K562 (cell line): Measurements from ENCODE around the gene SLC26A3. TPM values are rescaled to one million over a fixed set of nuclear protein-coding genes. Genes with fewer than 3 reads are reported as not detected.

Source experiments
- ATAC-seq: fragments of 200-7000 bp; cut with Tn5 transposase; 3 replicates; pipeline ENCODE4 v1.9.1; 2020; ENCODE audit warnings: moderate library complexity
- BruUV-seq: library from RNA; stranded (reverse); fragments of 400-500 nt; replicated peaks from 2 replicates; lab custom pipeline; 2021; lab: Mats Ljungman, UMichigan
- CTCF ChIA-PET: fragments of 300-600 bp; formaldehyde crosslinking; extraction: SDS; loops from one replicate; lab custom pipeline; 2021; ENCODE audit warnings: low intra/inter-chr PET ratio; lab: Yijun Ruan, JAX
- POLR2A ChIA-PET: fragments of 300-600, 350-650 bp; sonication (Branson Sonifier 250); formaldehyde crosslinking; extraction: SDS; loops from one replicate; lab custom pipeline; 2021; ENCODE audit warnings: antibody characterized with exemption, inconsistent platforms; lab: Yijun Ruan, JAX
- DNase-seq, 4 experiments: peaks; one replicate each; pipeline versions ENCODE4 v3.0.0 to v3.0.0-alpha.2; 2011 to 2018; ENCODE audit warnings: low spot score in 3 of 4, mixed read lengths in 3 of 4; ENCODE audit errors: extremely low read depth in 1 of 4
- FAIRE-seq: peaks from 2 replicates; lab custom pipeline; 2011; peaks lifted over from hg19 to GRCh38; lab: Jason Lieb, UNC
- H2AFZ ChIP-seq: 2 replicates; pipeline ENCODE4 v1.6.0; 2011; ENCODE audit warnings: low read depth, low read length, control low read depth, inconsistent platforms
- H3K27ac ChIP-seq: fragments of 200-600 bp; 3 replicates; pipeline ENCODE4 v1.8.0; 2011; ENCODE audit warnings: low read depth, mild to moderate bottlenecking, control low read depth, inconsistent platforms, low read length, moderate library complexity, mixed read lengths; ENCODE audit errors: extremely low read depth
- H3K27me3 ChIP-seq, 2 experiments: fragments of 300-600 bp in 1 of 2; 2 replicates in 1 of 2; 3 replicates in 1 of 2; pipeline versions ENCODE4 v1.6.0 to v1.8.0; 2011; ENCODE audit warnings: inconsistent platforms in 2 of 2, low read length in 2 of 2, mild to moderate bottlenecking in 1 of 2, mixed read lengths in 1 of 2, moderate library complexity in 1 of 2; ENCODE audit not compliant: control insufficient read depth in 2 of 2, insufficient read depth in 2 of 2
- H3K36me3 ChIP-seq: fragments of 300-600 bp; 3 replicates; pipeline ENCODE4 v1.8.0; 2011; ENCODE audit warnings: mild to moderate bottlenecking, low read length, inconsistent platforms; ENCODE audit not compliant: control insufficient read depth, insufficient read depth
- H3K4me1 ChIP-seq, 2 experiments: fragments of 200-600 bp in 1 of 2; replicated peaks in 1 of 2; 2 replicates in 1 of 2; 3 replicates in 1 of 2; pipeline versions ENCODE4 v1.5.1 to v1.8.0; 2011; ENCODE audit warnings: inconsistent platforms in 2 of 2, low read length in 2 of 2, mild to moderate bottlenecking in 1 of 2, mixed read lengths in 1 of 2, moderate library complexity in 1 of 2; ENCODE audit not compliant: control insufficient read depth in 2 of 2, insufficient read depth in 2 of 2
- H3K4me2 ChIP-seq: 2 replicates; pipeline ENCODE4 v1.6.1; 2011; ENCODE audit warnings: low read length, control low read depth, inconsistent platforms, mixed read lengths; ENCODE audit not compliant: insufficient read depth
- H3K4me3 ChIP-seq: fragments of 200-600 bp; sonication (generic), shearing (Covaris generic); 2 replicates; pipeline ENCODE4 v1.5.1; 2016; ENCODE audit warnings: control low read depth, inconsistent platforms
- H3K79me2 ChIP-seq: fragments of 200-600 bp; 3 replicates; pipeline ENCODE4 v1.8.0; 2011; ENCODE audit warnings: low read length, inconsistent platforms; ENCODE audit not compliant: control insufficient read depth, insufficient read depth
- H3K9ac ChIP-seq, 2 experiments: 2 replicates each; pipeline versions ENCODE4 v1.6.0 to v1.6.1; 2011; ENCODE audit warnings: low read depth in 2 of 2, low read length in 2 of 2, control low read depth in 1 of 2, inconsistent platforms in 1 of 2, mild to moderate bottlenecking in 1 of 2, mixed read lengths in 1 of 2; ENCODE audit not compliant: insufficient read depth in 1 of 2
- H3K9me1 ChIP-seq: one replicate; pipeline ENCODE4 v1.6.0; 2011; ENCODE audit warnings: inconsistent platforms, mild to moderate bottlenecking, low read length, moderate library complexity; ENCODE audit not compliant: control insufficient read depth, insufficient read depth
- H3K9me3 ChIP-seq: replicated peaks from 2 replicates; pipeline ENCODE4 v1.5.1; 2011; ENCODE audit warnings: low read depth, low read length, inconsistent platforms; ENCODE audit not compliant: control insufficient read depth, insufficient read depth
- H4K20me1 ChIP-seq: replicated peaks from 2 replicates; pipeline ENCODE4 v1.6.1; 2011; ENCODE audit warnings: low read length, inconsistent platforms, mixed read lengths; ENCODE audit not compliant: control insufficient read depth, insufficient read depth
- FOSL1 ChIP-seq: fragments of 200-800 bp; sonication (Bioruptor generic); conservative IDR thresholded peaks from 2 replicates; pipeline ENCODE4 v1.6.1; 2016; ENCODE audit warnings: missing genetic modification characterization, missing compliant biosample characterization
- ZNF133 ChIP-seq: fragments of 250-450 bp; sonication (Bioruptor Pico); IDR thresholded peaks from 2 replicates; pipeline ENCODE4 v1.4.0; 2020; ENCODE audit warnings: mild to moderate bottlenecking
- WGBS: fragments of 100-300 bp; shearing (Covaris generic); methylation state at CpG from one replicate; pipeline ENCODE4 v1.1.6; 2016; ENCODE audit warnings: low coverage, mixed read lengths; ENCODE audit not compliant: insufficient coverage; ENCODE audit errors: missing lambda C conversion rate; 5-methylcytosine and 5-hydroxymethylcytosine counted together
- in situ Hi-C: fragments of 300-500 bp; cut with MboI; formaldehyde crosslinking; loops from 4 replicates; pipeline ENCODE4 v1.15.0; 2018; ENCODE audit warnings: inconsistent platforms, mixed read lengths
- intact Hi-C: fragments of 100-400 bp; cut with micrococcal nuclease; formaldehyde crosslinking; loops from 2 replicates; pipeline ENCODE4 v1.14.2; 2022
- polyA plus RNA-seq, 8 experiments: library from polyadenylated mRNA; depleted of rRNA in 4 of 8; stranded (reverse) in 5 of 8; unstranded in 3 of 8; fragments of >200 nt; fragmentation: Nextera tagmentation in 2 of 8; fragmentation: Illumina TruSeq in 1 of 8; extraction: Ambion mirVana in 2 of 8; extraction: Trizol in 1 of 8; gene quantifications; 2 replicates each; pipeline versions ENCODE4 v1.2.1 to v1.2.3, GENCODE V29; 2011 to 2014; ENCODE audit warnings: inconsistent platforms in 1 of 8, missing spikeins in 1 of 8
- total RNA-seq, 7 experiments: library from RNA; depleted of rRNA in 6 of 7; stranded (reverse); fragments of >200 nt in 6 of 7; fragmentation: Illumina TruSeq in 2 of 7; extraction: Trizol in 2 of 7; gene quantifications; 2 replicates each; pipeline versions ENCODE4 v1.2.1 to v1.2.3, GENCODE V29; 2011 to 2021; ENCODE audit warnings: low replicate concordance in 1 of 7

The SLC26A3 gene
- total and polyA plus RNA-seq, 9 of the 15 experiments (the other 6 are each of a cell fraction or from before 2014, with no cell fraction given) = 0.86 TPM; not detected in 8

DNA sequence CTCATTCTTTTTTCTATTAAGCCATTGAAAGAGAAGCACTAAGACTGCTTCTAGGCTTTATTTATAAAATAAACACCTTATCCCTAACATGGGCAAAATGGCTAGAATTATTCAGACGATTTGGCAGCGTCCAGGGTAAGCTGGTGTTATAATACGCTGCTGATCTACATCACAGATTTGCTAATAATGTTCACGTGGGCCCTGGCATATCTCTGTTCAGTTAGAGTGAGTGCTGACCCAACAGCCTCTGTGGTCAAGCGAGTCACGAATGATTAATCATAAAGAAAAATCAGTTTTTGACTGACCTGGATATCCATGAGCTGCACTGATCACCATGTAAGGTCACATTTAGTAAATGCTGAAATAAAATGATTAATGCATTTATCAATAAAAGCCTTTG is 87.5 kb downstream of the SLC26A3 start:
- no peaks in the 10 kb centered on the region for H3K9me1 ChIP-seq
- no peaks in the 10 kb centered on the region for H4K20me1 ChIP-seq
- FAIRE-seq (no peak), DNase-seq (no peak), ATAC-seq (no peak)
- POLR2A ChIA-PET = no interaction called here
- 10% methylated on average over 6 of the region's 6 CpGs for WGBS
- intact Hi-C loops (no loop called here), in situ Hi-C loops (no loop called here)
- no peaks in the 10 kb centered on the region for H3K9me3 ChIP-seq
- CTCF ChIA-PET = no interaction called here
- H3K4me3 ChIP-seq = no peak overlapping the region
- H3K36me3 ChIP-seq = no peaks in the 10 kb centered on the region
- H3K79me2 ChIP-seq = no peaks in the 10 kb centered on the region
- H3K27me3 ChIP-seq = no peaks in the 10 kb centered on the region; a peak in 1 of 5 replicates
- no peak overlapping the region for H2AFZ ChIP-seq
- no peak overlapping the region for H3K4me2 ChIP-seq
- H3K27ac ChIP-seq = no peak overlapping the region
- TF ChIP-seq ZNF133 (CRISPR knock-in tag) (no peak), FOSL1 (tag) (0 out of 2 replicates have a peak, but pooled peaks have one; percentile 27)
- no peaks in the 10 kb centered on the region for H3K4me1 ChIP-seq
- no TSS peak for BruUV-seq
- no peak overlapping the region for H3K9ac ChIP-seq

Other genes with a start within 250 kb of the SLC26A3 start
- 57.1 and 75.1 TPM in 2 replicates for gene COG5, start 239.3 kb downstream of the SLC26A3 start, total RNA-seq (2014; rRNA removed)
- gene COG5, start 239.3 kb downstream of the SLC26A3 start, total RNA-seq (2014; rRNA removed; fragmentation: Illumina TruSeq; extraction: Trizol) = 56.4 and 70.4 TPM in 2 replicates
- 57.6 and 65.5 TPM in 2 replicates for gene COG5, start 239.3 kb downstream of the SLC26A3 start, total RNA-seq (2015; rRNA removed; fragmentation: Illumina TruSeq; extraction: Trizol)
- 57.0 and 58.0 TPM in 2 replicates for gene COG5, start 239.3 kb downstream of the SLC26A3 start, total RNA-seq (2021)
- gene COG5, start 239.3 kb downstream of the SLC26A3 start, polyA plus RNA-seq (2011; rRNA removed) = 45.1 and 63.6 TPM in 2 replicates
- 31.0 and 42.5 TPM in 2 replicates for gene COG5, start 239.3 kb downstream of the SLC26A3 start, polyA plus RNA-seq (2014; fragmentation: Illumina TruSeq; extraction: Trizol)
- 10 to 100 TPM; 15.3 to 25.9 TPM for gene COG5, start 239.3 kb downstream of the SLC26A3 start, polyA plus RNA-seq (2014; fragmentation: Nextera tagmentation; extraction: Ambion mirVana)
- 40.5 and 52.6 TPM in 2 replicates for gene COG5, start 239.3 kb downstream of the SLC26A3 start, polyA plus RNA-seq (2014; rRNA removed)
- 24.9 and 26.7 TPM in 2 replicates for gene DUS4L, start 239.3 kb downstream of the SLC26A3 start, total RNA-seq (2014; rRNA removed)
- 33.6 and 36.3 TPM in 2 replicates for gene DUS4L, start 239.3 kb downstream of the SLC26A3 start, total RNA-seq (2014; rRNA removed; fragmentation: Illumina TruSeq; extraction: Trizol)
- 25.6 and 28.9 TPM in 2 replicates for gene DUS4L, start 239.3 kb downstream of the SLC26A3 start, total RNA-seq (2015; rRNA removed; fragmentation: Illumina TruSeq; extraction: Trizol)
- gene DUS4L, start 239.3 kb downstream of the SLC26A3 start, total RNA-seq (2021) = 25.7 and 27.4 TPM in 2 replicates
- 20.2 and 29.4 TPM in 2 replicates for gene DUS4L, start 239.3 kb downstream of the SLC26A3 start, polyA plus RNA-seq (2011; rRNA removed)
- gene DUS4L, start 239.3 kb downstream of the SLC26A3 start, polyA plus RNA-seq (2014; fragmentation: Illumina TruSeq; extraction: Trizol) = 23.9 and 28.6 TPM in 2 replicates
- gene DUS4L, start 239.3 kb downstream of the SLC26A3 start, polyA plus RNA-seq (2014; fragmentation: Nextera tagmentation; extraction: Ambion mirVana) = 10 to 100 TPM; 12.2 to 14.5 TPM
- 31.4 and 33.1 TPM in 2 replicates for gene DUS4L, start 239.3 kb downstream of the SLC26A3 start, polyA plus RNA-seq (2014; rRNA removed)
- 57.5 and 64.5 TPM in 2 replicates for gene BCAP29, start 223.0 kb downstream of the SLC26A3 start, total RNA-seq (2014; rRNA removed)
- 113 and 136 TPM in 2 replicates for gene BCAP29, start 223.0 kb downstream of the SLC26A3 start, total RNA-seq (2014; rRNA removed; fragmentation: Illumina TruSeq; extraction: Trizol)
- 127 and 129 TPM in 2 replicates for gene BCAP29, start 223.0 kb downstream of the SLC26A3 start, total RNA-seq (2015; rRNA removed; fragmentation: Illumina TruSeq; extraction: Trizol)
- 78.7 and 89.6 TPM in 2 replicates for gene BCAP29, start 223.0 kb downstream of the SLC26A3 start, total RNA-seq (2021)
- 47.0 and 91.8 TPM in 2 replicates for gene BCAP29, start 223.0 kb downstream of the SLC26A3 start, polyA plus RNA-seq (2011; rRNA removed)
- 122 and 137 TPM in 2 replicates for gene BCAP29, start 223.0 kb downstream of the SLC26A3 start, polyA plus RNA-seq (2014; fragmentation: Illumina TruSeq; extraction: Trizol)
- gene BCAP29, start 223.0 kb downstream of the SLC26A3 start, polyA plus RNA-seq (2014; fragmentation: Nextera tagmentation; extraction: Ambion mirVana) = 10 to 100 TPM; 63.4 to 64.4 TPM
- 77.0 and 79.7 TPM in 2 replicates for gene BCAP29, start 223.0 kb downstream of the SLC26A3 start, polyA plus RNA-seq (2014; rRNA removed)
- gene SLC26A4, start 142.4 kb downstream of the SLC26A3 start, total RNA-seq (2014; rRNA removed) = 0.09 and 0.29 TPM in 2 replicates
- gene SLC26A4, start 142.4 kb downstream of the SLC26A3 start, total RNA-seq (2014; rRNA removed; fragmentation: Illumina TruSeq; extraction: Trizol) = 0.26 and 0.33 TPM in 2 replicates
- gene SLC26A4, start 142.4 kb downstream of the SLC26A3 start, total RNA-seq (2015; rRNA removed; fragmentation: Illumina TruSeq; extraction: Trizol) = 0.11 and 0.43 TPM in 2 replicates
- gene SLC26A4, start 142.4 kb downstream of the SLC26A3 start, total RNA-seq (2021) = 0.54 and 0.55 TPM in 2 replicates
- 0.37 and 0.54 TPM in 2 replicates for gene SLC26A4, start 142.4 kb downstream of the SLC26A3 start, polyA plus RNA-seq (2011; rRNA removed)
- 0.22 and 0.28 TPM in 2 replicates for gene SLC26A4, start 142.4 kb downstream of the SLC26A3 start, polyA plus RNA-seq (2014; fragmentation: Illumina TruSeq; extraction: Trizol)
- under 1 TPM; 0.10 to 0.18 TPM for gene SLC26A4, start 142.4 kb downstream of the SLC26A3 start, polyA plus RNA-seq (2014; fragmentation: Nextera tagmentation; extraction: Ambion mirVana)
- gene SLC26A4, start 142.4 kb downstream of the SLC26A3 start, polyA plus RNA-seq (2014; rRNA removed) = 0.27 and 1.2 TPM in 2 replicates
- 20.7 and 23.5 TPM in 2 replicates for gene CBLL1, start 59.1 kb downstream of the SLC26A3 start, total RNA-seq (2014; rRNA removed)
- 45.4 and 47.0 TPM in 2 replicates for gene CBLL1, start 59.1 kb downstream of the SLC26A3 start, total RNA-seq (2014; rRNA removed; fragmentation: Illumina TruSeq; extraction: Trizol)
- gene CBLL1, start 59.1 kb downstream of the SLC26A3 start, total RNA-seq (2015; rRNA removed; fragmentation: Illumina TruSeq; extraction: Trizol) = 53.2 and 59.0 TPM in 2 replicates
- gene CBLL1, start 59.1 kb downstream of the SLC26A3 start, total RNA-seq (2021) = 39.8 and 40.2 TPM in 2 replicates
- gene CBLL1, start 59.1 kb downstream of the SLC26A3 start, polyA plus RNA-seq (2011; rRNA removed) = 14.7 and 22.5 TPM in 2 replicates
- 58.5 and 67.9 TPM in 2 replicates for gene CBLL1, start 59.1 kb downstream of the SLC26A3 start, polyA plus RNA-seq (2014; fragmentation: Illumina TruSeq; extraction: Trizol)
- 10 to 100 TPM; 17.4 to 35.4 TPM for gene CBLL1, start 59.1 kb downstream of the SLC26A3 start, polyA plus RNA-seq (2014; fragmentation: Nextera tagmentation; extraction: Ambion mirVana)
- gene CBLL1, start 59.1 kb downstream of the SLC26A3 start, polyA plus RNA-seq (2014; rRNA removed) = 14.8 and 15.7 TPM in 2 replicates
- 128 and 130 TPM in 2 replicates for gene DLD, start 88.0 kb upstream of the SLC26A3 start, total RNA-seq (2014; rRNA removed)
- 192 and 248 TPM in 2 replicates for gene DLD, start 88.0 kb upstream of the SLC26A3 start, total RNA-seq (2014; rRNA removed; fragmentation: Illumina TruSeq; extraction: Trizol)
- 138 and 155 TPM in 2 replicates for gene DLD, start 88.0 kb upstream of the SLC26A3 start, total RNA-seq (2015; rRNA removed; fragmentation: Illumina TruSeq; extraction: Trizol)
- gene DLD, start 88.0 kb upstream of the SLC26A3 start, total RNA-seq (2021) = 190 and 201 TPM in 2 replicates
- 269 and 357 TPM in 2 replicates for gene DLD, start 88.0 kb upstream of the SLC26A3 start, polyA plus RNA-seq (2011; rRNA removed)
- gene DLD, start 88.0 kb upstream of the SLC26A3 start, polyA plus RNA-seq (2014; fragmentation: Illumina TruSeq; extraction: Trizol) = 553 and 639 TPM in 2 replicates
- gene DLD, start 88.0 kb upstream of the SLC26A3 start, polyA plus RNA-seq (2014; fragmentation: Nextera tagmentation; extraction: Ambion mirVana) = 100 to 1,000 TPM; 406 to 588 TPM
- gene DLD, start 88.0 kb upstream of the SLC26A3 start, polyA plus RNA-seq (2014; rRNA removed) = 230 and 247 TPM in 2 replicates
- gene LAMB1, start 199.9 kb upstream of the SLC26A3 start, total RNA-seq (2014; rRNA removed) = 10.2 and 10.5 TPM in 2 replicates
- gene LAMB1, start 199.9 kb upstream of the SLC26A3 start, total RNA-seq (2014; rRNA removed; fragmentation: Illumina TruSeq; extraction: Trizol) = 9.8 and 14.5 TPM in 2 replicates
- gene LAMB1, start 199.9 kb upstream of the SLC26A3 start, total RNA-seq (2015; rRNA removed; fragmentation: Illumina TruSeq; extraction: Trizol) = 17.7 and 18.1 TPM in 2 replicates
- gene LAMB1, start 199.9 kb upstream of the SLC26A3 start, total RNA-seq (2021) = 16.6 and 17.3 TPM in 2 replicates
- gene LAMB1, start 199.9 kb upstream of the SLC26A3 start, polyA plus RNA-seq (2011; rRNA removed) = 12.3 and 21.6 TPM in 2 replicates
- 13.7 and 14.3 TPM in 2 replicates for gene LAMB1, start 199.9 kb upstream of the SLC26A3 start, polyA plus RNA-seq (2014; fragmentation: Illumina TruSeq; extraction: Trizol)
- gene LAMB1, start 199.9 kb upstream of the SLC26A3 start, polyA plus RNA-seq (2014; fragmentation: Nextera tagmentation; extraction: Ambion mirVana) = 10 to 100 TPM in 1 of 2 experiments, 1 to 10 TPM in 1; 6.0 to 11.7 TPM
- gene LAMB1, start 199.9 kb upstream of the SLC26A3 start, polyA plus RNA-seq (2014; rRNA removed) = 9.8 and 16.1 TPM in 2 replicates